Activated CD8-positive, alpha-beta T cell treated with anti-CD3 and anti-CD28 coated beads for 36 hours (primary cell): ENCODE data around the gene ZNF580. TPM values are rescaled to one million over a fixed set of nuclear protein-coding genes. Genes with fewer than 3 reads are reported as not detected.

ENCODE experiments used
- ATAC-seq: fragments of 200-7000 bp; cut with Tn5 transposase; one replicate; pipeline ENCODE4 v1.10.0; 2021; ENCODE audit warnings: mild to moderate bottlenecking, moderate library complexity
- CTCF ChIA-PET: fragments of 350-600 bp; sonication (Branson Sonifier 250); formaldehyde crosslinking; loops from one replicate; lab custom pipeline; 2021; ENCODE audit warnings: antibody characterized with exemption; lab: Charles Lee
- POLR2A ChIA-PET: fragments of 350-600 bp; sonication (Branson Sonifier 250); formaldehyde crosslinking; loops from one replicate; lab custom pipeline; 2021; ENCODE audit warnings: antibody characterized with exemption; lab: Charles Lee
- DNase-seq: peaks from one replicate; pipeline ENCODE4 v3.0.0-alpha.2; 2020
- H3K27ac Mint-ChIP-seq: one replicate; pipeline ENCODE4 v1.8.0; 2021; ENCODE audit warnings: mild to moderate bottlenecking, mixed read lengths
- H3K27me3 Mint-ChIP-seq: one replicate; pipeline ENCODE4 v1.8.0; 2021; ENCODE audit warnings: mixed read lengths
- H3K36me3 Mint-ChIP-seq: one replicate; pipeline ENCODE4 v1.8.0; 2021; ENCODE audit warnings: low read depth, mixed read lengths
- H3K4me1 Mint-ChIP-seq: one replicate; pipeline ENCODE4 v1.8.0; 2021; ENCODE audit warnings: low read depth, mixed read lengths
- H3K4me3 Mint-ChIP-seq: one replicate; pipeline ENCODE4 v1.8.0; 2021; ENCODE audit warnings: mild to moderate bottlenecking, moderate library complexity, mixed read lengths
- H3K9me3 Mint-ChIP-seq: one replicate; pipeline ENCODE4 v1.8.0; 2021; ENCODE audit warnings: mixed read lengths
- intact Hi-C: fragments of 100-400 bp; cut with micrococcal nuclease; formaldehyde crosslinking; loops from one replicate; pipeline ENCODE4 v1.10.0; 2022
- total RNA-seq, 2 experiments: library from RNA; stranded (reverse); gene quantifications; one replicate each; pipeline ENCODE4 v1.2.3, GENCODE V29; 2021
- TF ChIP-seq, protein P1 (sequence below): fragments of 200-600 bp; IDR thresholded peaks from one replicate; pipeline ENCODE4 v1.8.0; 2022; ENCODE audit warnings: antibody characterized with exemption, mild to moderate bottlenecking

Gene ZNF580
- total RNA-seq, 2 experiments from 2014 or later: 24.8 to 26.2 TPM

- TF ChIP-seq, protein P1, sequence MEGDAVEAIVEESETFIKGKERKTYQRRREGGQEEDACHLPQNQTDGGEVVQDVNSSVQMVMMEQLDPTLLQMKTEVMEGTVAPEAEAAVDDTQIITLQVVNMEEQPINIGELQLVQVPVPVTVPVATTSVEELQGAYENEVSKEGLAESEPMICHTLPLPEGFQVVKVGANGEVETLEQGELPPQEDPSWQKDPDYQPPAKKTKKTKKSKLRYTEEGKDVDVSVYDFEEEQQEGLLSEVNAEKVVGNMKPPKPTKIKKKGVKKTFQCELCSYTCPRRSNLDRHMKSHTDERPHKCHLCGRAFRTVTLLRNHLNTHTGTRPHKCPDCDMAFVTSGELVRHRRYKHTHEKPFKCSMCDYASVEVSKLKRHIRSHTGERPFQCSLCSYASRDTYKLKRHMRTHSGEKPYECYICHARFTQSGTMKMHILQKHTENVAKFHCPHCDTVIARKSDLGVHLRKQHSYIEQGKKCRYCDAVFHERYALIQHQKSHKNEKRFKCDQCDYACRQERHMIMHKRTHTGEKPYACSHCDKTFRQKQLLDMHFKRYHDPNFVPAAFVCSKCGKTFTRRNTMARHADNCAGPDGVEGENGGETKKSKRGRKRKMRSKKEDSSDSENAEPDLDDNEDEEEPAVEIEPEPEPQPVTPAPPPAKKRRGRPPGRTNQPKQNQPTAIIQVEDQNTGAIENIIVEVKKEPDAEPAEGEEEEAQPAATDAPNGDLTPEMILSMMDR: no peak
- Mint-ChIP-seq H3K27me3 (no peaks in the 10 kb centered on the region), H3K4me1 (peaks cover 10% of the 10 kb centered on the region), H3K27ac (no peak overlapping the region), H3K4me3 (no peak overlapping the region), H3K36me3 (peaks cover 43% of the 10 kb centered on the region), H3K9me3 (peaks cover 2% of the 10 kb centered on the region)
- DNase-seq (no peak), ATAC-seq (no peak)
- intact Hi-C loops: no loop called here
- POLR2A ChIA-PET: interaction anchor here (1.2 to 1.8 kb wide), 2 partner anchors 8 to 10 kb away, joined by 3 to 4 read pairs; no protein-coding TSS in a partner anchor
- CTCF ChIA-PET: no interaction called here
Observed at GRCh38 chr19:55594996-55595545, 45.7 kb upstream of the ZNF580 start.

GRCh38 chr19:55596304-55596703 lies 44.5 kb upstream of the ZNF580 start:
- Mint-ChIP-seq H3K36me3 (peaks cover 43% of the 10 kb centered on the region), H3K4me3 (no peak overlapping the region), H3K27ac (no peak overlapping the region), H3K4me1 (peaks cover 15% of the 10 kb centered on the region), H3K9me3 (peaks cover 2% of the 10 kb centered on the region), H3K27me3 (no peaks in the 10 kb centered on the region)
- TF ChIP-seq, protein P1: no peak
- intact Hi-C loops: no loop called here
- CTCF ChIA-PET: interaction anchor here (1.0 kb wide), 1 partner anchor 36 kb away, joined by 3 read pairs; no protein-coding TSS in a partner anchor
- POLR2A ChIA-PET: interaction anchor here (1.2 to 1.8 kb wide), 2 partner anchors 9 to 11 kb away, joined by 3 to 4 read pairs; no protein-coding TSS in a partner anchor
- DNase-seq: no peak
- ATAC-seq: no peak

DNA sequence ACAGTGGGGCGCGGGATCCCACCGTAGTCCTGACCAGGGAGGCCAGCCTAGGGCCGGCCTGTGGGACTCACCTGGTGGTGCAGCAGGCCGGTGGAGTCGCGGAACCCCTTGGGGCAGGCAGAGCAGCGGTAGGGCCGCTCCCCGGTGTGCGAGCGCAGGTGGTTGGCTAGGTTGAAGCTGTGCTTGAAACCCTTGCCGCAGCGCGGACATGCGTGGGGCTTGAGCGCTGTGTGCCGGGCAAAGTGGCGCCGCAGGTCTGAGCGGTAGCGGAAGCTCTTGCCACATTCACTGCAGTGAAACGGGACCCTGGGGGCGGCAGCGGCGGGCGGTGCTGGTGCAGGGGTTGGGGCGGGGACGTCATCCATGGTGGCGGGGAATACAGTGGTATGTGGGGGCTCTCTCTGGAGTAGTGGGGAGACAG lies 43.3 kb upstream of the ZNF580 start:
- Mint-ChIP-seq H3K9me3 (peaks cover 2% of the 10 kb centered on the region), H3K4me1 (peaks cover 20% of the 10 kb centered on the region), H3K27me3 (no peaks in the 10 kb centered on the region), H3K4me3 (no peak overlapping the region), H3K27ac (no peak overlapping the region), H3K36me3 (peaks cover 39% of the 10 kb centered on the region)
- ChIA-PET POLR2A (interaction anchor here (0.6 kb wide), 1 partner anchor 554 kb away, joined by 3 read pairs; no protein-coding TSS in a partner anchor), CTCF (interaction anchor here (4.0 kb wide), 1 partner anchor 35 kb away, joined by 24 read pairs; no protein-coding TSS in a partner anchor)
- TF ChIP-seq, protein P1: no peak
- ATAC-seq: no peak
- no peak for DNase-seq
- intact Hi-C loops: no loop called here

DNA sequence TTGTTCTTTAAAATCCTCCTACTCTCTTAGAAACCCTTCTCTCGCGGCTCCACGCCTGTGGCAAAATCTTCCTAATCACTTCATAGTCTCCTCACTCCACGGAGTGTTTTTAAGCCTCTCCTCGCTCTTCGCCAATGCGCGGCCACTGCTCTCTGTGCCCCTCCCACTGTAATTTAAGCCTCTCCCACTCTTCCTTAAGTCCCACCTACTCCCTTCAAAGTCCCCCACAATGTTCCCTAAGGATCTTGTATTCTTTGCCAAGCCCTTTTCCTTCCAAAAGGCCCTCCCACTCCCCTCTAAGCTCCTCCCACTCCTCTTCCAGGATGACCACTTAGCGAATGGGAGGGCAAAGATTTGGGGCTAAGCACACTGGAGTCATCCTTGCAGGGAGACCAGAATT lies 42.8 kb upstream of the ZNF580 start:
- no peak for DNase-seq
- Mint-ChIP-seq H3K27ac (no peak overlapping the region), H3K9me3 (peaks cover 2% of the 10 kb centered on the region), H3K4me3 (no peak overlapping the region), H3K4me1 (peaks cover 20% of the 10 kb centered on the region), H3K27me3 (no peaks in the 10 kb centered on the region), H3K36me3 (peaks cover 39% of the 10 kb centered on the region)
- POLR2A ChIA-PET: interaction anchor here (0.5 to 2.2 kb wide), 3 partner anchors 26 to 554 kb away, joined by 3 to 7 read pairs (median 3); partner anchors contain the start of gene ZNF784
- CTCF ChIA-PET: interaction anchor here (1.0 to 4.0 kb wide), 2 partner anchors 12 to 35 kb away, joined by 3 to 24 read pairs; no protein-coding TSS in a partner anchor
- TF ChIP-seq, protein P1: no peak
- intact Hi-C loops: no loop called here
- no peak for ATAC-seq
